Central memory CD8-positive, alpha-beta T cell (primary cell): Measurements from ENCODE around the gene KRTAP9-2.
"Not testable (repeated sequence)": the region's sequence is repeated elsewhere in the genome, so short reads cannot be mapped to it uniquely, and the experiment has no call there.

Source experiments
- ATAC-seq: fragments of 150-1000 bp; cut with Tn5 transposase; replicated peaks from 2 replicates; pipeline ENCODE4 v1.10.0; 2022; ENCODE audit warnings: mild to moderate bottlenecking, moderate FRiP score, moderate number of reproducible peaks; ENCODE audit not compliant: poor library complexity, severe bottlenecking; ENCODE audit errors: extremely low read depth
- DNase-seq, 2 donors: peaks; one replicate each; pipeline ENCODE4 v3.0.0; 2021; ENCODE audit warnings: low spot score in 2 of 2
- H3K27ac Mint-ChIP-seq: one replicate; pipeline ENCODE4 v1.8.0; 2022; ENCODE audit warnings: low read depth, mild to moderate bottlenecking, moderate library complexity, mixed read lengths
- H3K27me3 Mint-ChIP-seq: one replicate; pipeline ENCODE4 v1.8.0; 2022; ENCODE audit warnings: mixed read lengths
- H3K36me3 Mint-ChIP-seq: one replicate; pipeline ENCODE4 v1.8.0; 2022; ENCODE audit warnings: mild to moderate bottlenecking, moderate library complexity, mixed read lengths; ENCODE audit not compliant: insufficient read depth
- H3K4me1 Mint-ChIP-seq: one replicate; pipeline ENCODE4 v1.8.0; 2022; ENCODE audit warnings: mixed read lengths
- H3K4me3 Mint-ChIP-seq: one replicate; pipeline ENCODE4 v1.8.0; 2022; ENCODE audit warnings: mild to moderate bottlenecking, moderate library complexity, mixed read lengths
- H3K9me3 Mint-ChIP-seq: one replicate; pipeline ENCODE4 v1.8.0; 2022; ENCODE audit warnings: mixed read lengths

The KRTAP9-2 gene

GRCh38 chr17:41226598-41227095 is at the start of gene KRTAP9-2:
Gene KRTAP9-2, plus strand, starts transcription at chr17:41226648. Its CDS starts 7 bp downstream, at chr17:41226655.
- not testable (repeated sequence) for H3K4me1 Mint-ChIP-seq, H3K4me3 Mint-ChIP-seq, ATAC-seq, H3K9me3 Mint-ChIP-seq, H3K27ac Mint-ChIP-seq, DNase-seq, H3K36me3 Mint-ChIP-seq
- peaks cover 26% of the 10 kb centered on the region for H3K27me3 Mint-ChIP-seq

- Mint-ChIP-seq H3K27me3 (peaks cover 20% of the 10 kb centered on the region), H3K36me3 (peaks cover under 1% of the 10 kb centered on the region), H3K9me3 (no peaks in the 10 kb centered on the region), H3K4me3 (no peak overlapping the region), H3K27ac (no peak overlapping the region), H3K4me1 (peaks cover 5% of the 10 kb centered on the region)
- DNase-seq (no peak), ATAC-seq (no peak)
Measured at GRCh38 chr17:41176744-41177387, 49.6 kb upstream of the KRTAP9-2 start.

GRCh38 chr17:41177727-41178271 is 48.6 kb upstream of the KRTAP9-2 start, which contains the start of gene KRTAP4-2:
Gene KRTAP4-2, minus strand, starts transcription at chr17:41178221. Its CDS starts 57 bp downstream, at chr17:41178164.
- Mint-ChIP-seq H3K9me3 (no peaks in the 10 kb centered on the region), H3K27me3 (peaks cover 11% of the 10 kb centered on the region), H3K27ac (no peak within 1 kb of the TSS), H3K4me1 (peaks cover 5% of the 10 kb centered on the region), H3K36me3 (no peaks in the 10 kb centered on the region), H3K4me3 (no peak within 1 kb of the TSS)
- no peak for ATAC-seq
- no peak for DNase-seq

- H3K27ac Mint-ChIP-seq = no peak overlapping the region
- ATAC-seq = no peak
- no peaks in the 10 kb centered on the region for H3K9me3 Mint-ChIP-seq
- H3K27me3 Mint-ChIP-seq = peaks cover 9% of the 10 kb centered on the region
- no peaks in the 10 kb centered on the region for H3K36me3 Mint-ChIP-seq
- H3K4me1 Mint-ChIP-seq = peaks cover 3% of the 10 kb centered on the region
- H3K4me3 Mint-ChIP-seq = no peak overlapping the region
- DNase-seq = no peak
Measured at GRCh38 chr17:41178341-41178740, 48.1 kb upstream of the KRTAP9-2 start.

GRCh38 chr17:41178843-41179616 is 47.4 kb upstream of the KRTAP9-2 start:
- H3K27ac Mint-ChIP-seq = no peak overlapping the region
- no peak for DNase-seq
- H3K4me3 Mint-ChIP-seq = no peak overlapping the region
- no peak for ATAC-seq
- peaks cover 11% of the 10 kb centered on the region for H3K27me3 Mint-ChIP-seq
- H3K9me3 Mint-ChIP-seq = no peaks in the 10 kb centered on the region
- no peaks in the 10 kb centered on the region for H3K36me3 Mint-ChIP-seq
- no peaks in the 10 kb centered on the region for H3K4me1 Mint-ChIP-seq

- H3K4me3 Mint-ChIP-seq = no peak within 1 kb of the TSS
- DNase-seq = no peak
- H3K27ac Mint-ChIP-seq = no peak within 1 kb of the TSS
- H3K27me3 Mint-ChIP-seq = peaks cover 35% of the 10 kb centered on the region
- H3K4me1 Mint-ChIP-seq = no peaks in the 10 kb centered on the region
- ATAC-seq = no peak
- no peaks in the 10 kb centered on the region for H3K9me3 Mint-ChIP-seq
- H3K36me3 Mint-ChIP-seq = no peaks in the 10 kb centered on the region
Measured at GRCh38 chr17:41184480-41184961, 41.9 kb upstream of the KRTAP9-2 start, which contains the start of gene KRTAP4-1. Gene KRTAP4-1, minus strand, starts transcription at chr17:41184911. Its CDS starts 57 bp downstream, at chr17:41184854.

GRCh38 chr17:41185001-41185400 is 41.4 kb upstream of the KRTAP9-2 start:
- Mint-ChIP-seq H3K36me3 (no peaks in the 10 kb centered on the region), H3K9me3 (no peaks in the 10 kb centered on the region), H3K4me1 (no peaks in the 10 kb centered on the region), H3K4me3 (no peak overlapping the region), H3K27ac (no peak overlapping the region), H3K27me3 (peaks cover 40% of the 10 kb centered on the region)
- ATAC-seq = no peak
- no peak for DNase-seq

- no peaks in the 10 kb centered on the region for H3K4me1 Mint-ChIP-seq
- H3K27ac Mint-ChIP-seq = no peak overlapping the region
- no peaks in the 10 kb centered on the region for H3K36me3 Mint-ChIP-seq
- no peak for DNase-seq
- ATAC-seq = no peak
- H3K9me3 Mint-ChIP-seq = no peaks in the 10 kb centered on the region
- no peak overlapping the region for H3K4me3 Mint-ChIP-seq
- peaks cover 59% of the 10 kb centered on the region for H3K27me3 Mint-ChIP-seq
Measured at GRCh38 chr17:41186872-41187271, 39.6 kb upstream of the KRTAP9-2 start.

- H3K4me1 Mint-ChIP-seq, H3K27ac Mint-ChIP-seq, ATAC-seq, H3K9me3 Mint-ChIP-seq, DNase-seq, H3K4me3 Mint-ChIP-seq, H3K36me3 Mint-ChIP-seq: not testable (repeated sequence)
- peaks cover 61% of the 10 kb centered on the region for H3K27me3 Mint-ChIP-seq
Measured at GRCh38 chr17:41189837-41190318, 36.6 kb upstream of the KRTAP9-2 start, which contains the start of gene KRTAP9-1. Gene KRTAP9-1, plus strand, starts transcription at chr17:41189887. Its CDS starts 0 bp downstream, at chr17:41189887.

GRCh38 chr17:41190328-41190727 is 36.1 kb upstream of the KRTAP9-2 start:
- no peaks in the 10 kb centered on the region for H3K9me3 Mint-ChIP-seq
- H3K4me1 Mint-ChIP-seq = no peaks in the 10 kb centered on the region
- peaks cover 61% of the 10 kb centered on the region for H3K27me3 Mint-ChIP-seq
- DNase-seq (no peak), ATAC-seq (no peak)
- no peak overlapping the region for H3K4me3 Mint-ChIP-seq
- no peak overlapping the region for H3K27ac Mint-ChIP-seq
- H3K36me3 Mint-ChIP-seq = no peaks in the 10 kb centered on the region

- no peaks in the 10 kb centered on the region for H3K4me1 Mint-ChIP-seq
- ATAC-seq = no peak
Measured at GRCh38 chr17:41196068-41196467, 30.4 kb upstream of the KRTAP9-2 start.

GRCh38 chr17:41199421-41200078 is 26.9 kb upstream of the KRTAP9-2 start:
- Mint-ChIP-seq H3K9me3 (no peaks in the 10 kb centered on the region), H3K27ac (no peak overlapping the region), H3K27me3 (peaks cover 13% of the 10 kb centered on the region), H3K4me1 (no peaks in the 10 kb centered on the region), H3K4me3 (no peak overlapping the region), H3K36me3 (no peaks in the 10 kb centered on the region)
- ATAC-seq (no peak), DNase-seq (no peak)

More at GRCh38 chr17:41196068-41196467, 30.4 kb upstream of the KRTAP9-2 start:
- H3K36me3 Mint-ChIP-seq = no peaks in the 10 kb centered on the region
- H3K4me3 Mint-ChIP-seq = no peak overlapping the region
- DNase-seq = no peak
- H3K9me3 Mint-ChIP-seq = no peaks in the 10 kb centered on the region
- peaks cover 32% of the 10 kb centered on the region for H3K27me3 Mint-ChIP-seq
- H3K27ac Mint-ChIP-seq = no peak overlapping the region
